Neural cell (in vitro differentiated cells): ENCODE results near the gene NDNF.

Source experiments
- CTCF ChIP-seq: fragments of 450-650 bp; IDR thresholded peaks from 2 replicates; pipeline ENCODE4 v1.5.1; 2014; ENCODE audit warnings: antibody characterized with exemption, mild to moderate bottlenecking, moderate library complexity; ENCODE audit not compliant: poor library complexity, severe bottlenecking
- EZH2 ChIP-seq: fragments of 200-600, 300-800 bp; shearing (Covaris generic), sonication (generic); IDR thresholded peaks from 2 replicates; pipeline ENCODE4 v1.6.1; 2014; ENCODE audit warnings: antibody characterized with exemption, low read length, borderline replicate concordance, mild to moderate bottlenecking; ENCODE audit not compliant: insufficient read depth, poor library complexity, severe bottlenecking

- TF ChIP-seq CTCF (no peak), EZH2 (no peak)
Observed at GRCh38 chr4:121034017-121034416, 38.3 kb downstream of the NDNF start.
